Activated CD4-positive, alpha-beta T cell treated with anti-CD3 and anti-CD28 coated beads for 4 hours (primary cell): ENCODE results near the gene SLC49A4.

Source experiments
- DNase-seq, 2 donors: peaks; one replicate each; pipeline ENCODE4 v3.0.0-alpha.2; 2020

SLC49A4 gene

GRCh38 chr3:122911901-122912300 lies 117.0 kb downstream of the SLC49A4 start:
- DNase-seq, result no peak

- DNase-seq, result no peak
Measured at GRCh38 chr3:122912772-122913538, 118.1 kb downstream of the SLC49A4 start.

- DNase-seq, result no peak
Measured at GRCh38 chr3:122913539-122914100, 118.8 kb downstream of the SLC49A4 start.

- no peak for DNase-seq
Measured at GRCh38 chr3:122915300-122916055, 120.6 kb downstream of the SLC49A4 start.

GRCh38 chr3:122916084-122916483 lies 121.2 kb downstream of the SLC49A4 start:
- DNase-seq, result no peak

GRCh38 chr3:122916580-122916979 lies 121.7 kb downstream of the SLC49A4 start:
- no peak for DNase-seq

GRCh38 chr3:122917412-122917811 lies 122.5 kb downstream of the SLC49A4 start:
- no peak for DNase-seq

- DNase-seq, result no peak
Measured at GRCh38 chr3:122918576-122919290, 123.9 kb downstream of the SLC49A4 start.

- no peak for DNase-seq
Measured at GRCh38 chr3:122919291-122919610, 124.4 kb downstream of the SLC49A4 start.

GRCh38 chr3:122920986-122921385 lies 126.1 kb downstream of the SLC49A4 start:
- DNase-seq, result no peak

- no peak for DNase-seq
Measured at GRCh38 chr3:122921791-122922651, 127.2 kb downstream of the SLC49A4 start.

- no peak for DNase-seq
Measured at GRCh38 chr3:122923611-122924010, 128.7 kb downstream of the SLC49A4 start.

- DNase-seq, result no peak
Measured at GRCh38 chr3:122924056-122924455, 129.2 kb downstream of the SLC49A4 start.

GRCh38 chr3:122925756-122926155 lies 130.9 kb downstream of the SLC49A4 start:
- DNase-seq, result no peak

GRCh38 chr3:122926322-122926721 lies 131.5 kb downstream of the SLC49A4 start:
- no peak for DNase-seq

GRCh38 chr3:122926811-122927210 lies 131.9 kb downstream of the SLC49A4 start:
- DNase-seq, result no peak

GRCh38 chr3:122927726-122928125 lies 132.9 kb downstream of the SLC49A4 start:
- no peak for DNase-seq

- no peak for DNase-seq
Measured at GRCh38 chr3:122928396-122929187, 133.7 kb downstream of the SLC49A4 start.

- DNase-seq, result no peak
Measured at GRCh38 chr3:122929188-122930062, 134.6 kb downstream of the SLC49A4 start.
